ENCODE data around the gene CCDC124. TPM values are rescaled to one million over a fixed set of nuclear protein-coding genes. Genes with fewer than 3 reads are reported as not detected.

CCDC124 gene
- total RNA-seq, 1 donor from 2014 or later = 52.5 TPM

GRCh38 chr19:17988161-17988560 is 55.3 kb downstream of the CCDC124 start:
- ATAC-seq = no peak

- no peak for ATAC-seq
These were observed 56.7 kb downstream of the CCDC124 start for GRCh38 chr19:17989425-17990094.

GRCh38 chr19:17993076-17993813 is 60.4 kb downstream of the CCDC124 start:
- no peak for ATAC-seq

Other genes with a start within 250 kb of the CCDC124 start
- gene UNC13A, start 244.7 kb upstream of the CCDC124 start, total RNA-seq = 0.04 TPM
- 16.9 TPM for gene MAP1S, start 213.5 kb upstream of the CCDC124 start, total RNA-seq
- 0.76 TPM for gene FCHO1, start 181.5 kb upstream of the CCDC124 start, total RNA-seq
- gene B3GNT3, start 137.9 kb upstream of the CCDC124 start, total RNA-seq = 19.4 TPM
- not detected for gene INSL3, start 111.5 kb upstream of the CCDC124 start, total RNA-seq
- gene JAK3, start 85.0 kb upstream of the CCDC124 start, total RNA-seq = 2.0 TPM
- 2,571 TPM for gene RPL18A, start 73.1 kb upstream of the CCDC124 start, total RNA-seq
- not detected for gene SLC5A5, start 61.1 kb upstream of the CCDC124 start, total RNA-seq
- gene KCNN1, start 34.1 kb downstream of the CCDC124 start, total RNA-seq = not detected
- 6.3 TPM for gene ARRDC2, start 75.2 kb downstream of the CCDC124 start, total RNA-seq
- 0.36 TPM for gene IL12RB1, start 153.9 kb downstream of the CCDC124 start, total RNA-seq
- gene MAST3, start 164.8 kb downstream of the CCDC124 start, total RNA-seq = 3.2 TPM
- gene PIK3R2, start 220.1 kb downstream of the CCDC124 start, total RNA-seq = 35.6 TPM
- 17.0 TPM for gene IFI30, start 240.8 kb downstream of the CCDC124 start, total RNA-seq